ENCODE data around the gene SMIM5. TPM values are rescaled to one million over a fixed set of nuclear protein-coding genes. Genes with fewer than 3 reads are reported as not detected.

SMIM5 gene
- total RNA-seq, 6 experiments from 2014 or later = 0.09 TPM; not detected in 5

GRCh38 chr17:75610103-75610984, 22.9 kb upstream of the SMIM5 start:
- Mint-ChIP-seq H3K27me3 (ENCODE audit: insufficient read depth) (peaks cover 12% of the 10 kb centered on the region), H3K36me3 (ENCODE audit: low read depth) (no peaks in the 10 kb centered on the region), H3K9me3 (no peaks in the 10 kb centered on the region), H3K4me3 (no peak overlapping the region), H3K27ac (no peak overlapping the region), H3K4me1 (ENCODE audit: low read depth) (no peaks in the 10 kb centered on the region)
- no peak for TF ChIP-seq CTCF (IDR thresholded peaks at IDR 0.05)
- DNase-seq = no peak

GRCh38 chr17:75611851-75612429, 21.3 kb upstream of the SMIM5 start:
- no peak overlapping the region for H3K4me3 Mint-ChIP-seq
- no peaks in the 10 kb centered on the region for H3K9me3 Mint-ChIP-seq
- H3K36me3 Mint-ChIP-seq (ENCODE audit: low read depth) = no peaks in the 10 kb centered on the region
- H3K4me1 Mint-ChIP-seq (ENCODE audit: low read depth) = no peaks in the 10 kb centered on the region
- no peak overlapping the region for H3K27ac Mint-ChIP-seq
- no peak for DNase-seq
- TF ChIP-seq CTCF (IDR thresholded peaks at IDR 0.05) = no peak
- peaks cover 11% of the 10 kb centered on the region for H3K27me3 Mint-ChIP-seq (ENCODE audit: insufficient read depth)

- H3K9me3 Mint-ChIP-seq = no peaks in the 10 kb centered on the region
- H3K27ac Mint-ChIP-seq = no peak overlapping the region
- DNase-seq = no peak
- no peaks in the 10 kb centered on the region for H3K4me1 Mint-ChIP-seq (ENCODE audit: low read depth)
- no peaks in the 10 kb centered on the region for H3K36me3 Mint-ChIP-seq (ENCODE audit: low read depth)
- H3K27me3 Mint-ChIP-seq (ENCODE audit: insufficient read depth) = peaks cover 16% of the 10 kb centered on the region
- TF ChIP-seq CTCF (IDR thresholded peaks at IDR 0.05) = no peak
- no peak overlapping the region for H3K4me3 Mint-ChIP-seq
Measured at GRCh38 chr17:75612906-75613626, 20.2 kb upstream of the SMIM5 start.

GRCh38 chr17:75614006-75614405, 19.2 kb upstream of the SMIM5 start:
- no peak overlapping the region for H3K4me3 Mint-ChIP-seq
- H3K9me3 Mint-ChIP-seq = no peaks in the 10 kb centered on the region
- H3K27me3 Mint-ChIP-seq (ENCODE audit: insufficient read depth) = peaks cover 15% of the 10 kb centered on the region
- no peak for DNase-seq
- no peaks in the 10 kb centered on the region for H3K36me3 Mint-ChIP-seq (ENCODE audit: low read depth)
- H3K27ac Mint-ChIP-seq = no peak overlapping the region
- peak; percentile 43 for TF ChIP-seq CTCF (IDR thresholded peaks at IDR 0.05)
- H3K4me1 Mint-ChIP-seq (ENCODE audit: low read depth) = no peaks in the 10 kb centered on the region

- no peak overlapping the region for H3K4me3 Mint-ChIP-seq
Measured at GRCh38 chr17:75614556-75615270, 18.5 kb upstream of the SMIM5 start.

More at GRCh38 chr17:75614556-75615270, 18.5 kb upstream of the SMIM5 start:
- Mint-ChIP-seq H3K27ac (no peak overlapping the region), H3K9me3 (no peaks in the 10 kb centered on the region), H3K36me3 (ENCODE audit: low read depth) (no peaks in the 10 kb centered on the region), H3K4me1 (ENCODE audit: low read depth) (no peaks in the 10 kb centered on the region), H3K27me3 (ENCODE audit: insufficient read depth) (peaks cover 15% of the 10 kb centered on the region)
- no peak for DNase-seq
- no peak for TF ChIP-seq CTCF (IDR thresholded peaks at IDR 0.05)
